Chondrocyte (in vitro differentiated cells): Measurements from ENCODE around the gene RNF213. TPM values are rescaled to one million over a fixed set of nuclear protein-coding genes. Genes with fewer than 3 reads are reported as not detected.

Experiments used
- DNase-seq: peaks from one replicate; pipeline ENCODE4 v3.0.0; 2021; ENCODE audit warnings: mixed read lengths, low spot score
- H3K27ac Mint-ChIP-seq: one replicate; pipeline ENCODE4 v1.8.0; 2021; ENCODE audit warnings: mild to moderate bottlenecking, moderate library complexity, mixed read lengths; ENCODE audit not compliant: unreplicated experiment
- H3K27me3 Mint-ChIP-seq: 2 replicates; pipeline ENCODE4 v1.8.0; 2021; ENCODE audit warnings: low read depth, mixed read lengths
- H3K36me3 Mint-ChIP-seq: 2 replicates; pipeline ENCODE4 v1.8.0; 2021; ENCODE audit warnings: low read depth, mixed read lengths
- H3K4me1 Mint-ChIP-seq: 2 replicates; pipeline ENCODE4 v1.8.0; 2021; ENCODE audit warnings: low read depth, mild to moderate bottlenecking, mixed read lengths
- H3K4me3 Mint-ChIP-seq: one replicate; pipeline ENCODE4 v1.8.0; 2021; ENCODE audit warnings: mild to moderate bottlenecking, moderate library complexity, mixed read lengths; ENCODE audit not compliant: unreplicated experiment
- H3K9me3 Mint-ChIP-seq: 2 replicates; pipeline ENCODE4 v1.8.0; 2021; ENCODE audit warnings: low read depth, mixed read lengths
- CTCF ChIP-seq: fragments of 200-600 bp; sonication (generic); IDR thresholded peaks from 2 replicates; pipeline ENCODE4 v1.5.0; 2021; ENCODE audit warnings: antibody characterized with exemption, mild to moderate bottlenecking, moderate library complexity
- total RNA-seq: library from RNA; stranded (reverse); gene quantifications from 3 replicates; pipeline ENCODE4 v1.2.1, GENCODE V29; 2021

Gene RNF213
- total RNA-seq, 1 donor from 2014 or later: 73.2 TPM

DNA sequence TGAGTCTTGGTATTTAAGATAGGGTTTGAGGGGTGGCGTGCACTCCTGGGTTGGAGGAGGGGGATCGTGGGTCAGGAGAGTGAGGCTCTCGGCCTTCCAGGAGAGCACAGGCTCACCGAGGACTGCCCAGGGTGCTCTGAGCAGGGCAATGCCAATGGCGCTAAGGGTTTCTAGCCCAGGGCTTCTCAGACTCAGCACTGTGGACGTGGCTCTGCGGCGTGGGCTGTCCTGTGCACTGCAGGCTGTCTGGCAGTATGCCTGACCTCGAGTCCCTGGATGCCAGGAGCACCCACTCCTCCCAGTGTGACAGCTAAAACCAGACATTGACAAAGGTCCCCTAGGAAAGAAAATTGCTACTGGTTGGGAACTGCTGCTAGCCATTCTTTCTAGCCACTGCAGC lies 117.1 kb downstream of the RNF213 start:
- TF ChIP-seq CTCF: no peak
- Mint-ChIP-seq H3K36me3 (peaks cover 67% of the 10 kb centered on the region), H3K27me3 (no peaks in the 10 kb centered on the region), H3K9me3 (no peaks in the 10 kb centered on the region), H3K27ac (no peak overlapping the region), H3K4me3 (no peak overlapping the region), H3K4me1 (no peaks in the 10 kb centered on the region)
- DNase-seq: peak; percentile 64

- Mint-ChIP-seq H3K36me3 (peaks cover 72% of the 10 kb centered on the region), H3K4me3 (no peak overlapping the region), H3K9me3 (no peaks in the 10 kb centered on the region), H3K27me3 (no peaks in the 10 kb centered on the region), H3K4me1 (no peaks in the 10 kb centered on the region), H3K27ac (no peak overlapping the region)
- no peak for TF ChIP-seq CTCF
- no peak for DNase-seq
Measured at GRCh38 chr17:80379348-80379747, 118.7 kb downstream of the RNF213 start.

DNA sequence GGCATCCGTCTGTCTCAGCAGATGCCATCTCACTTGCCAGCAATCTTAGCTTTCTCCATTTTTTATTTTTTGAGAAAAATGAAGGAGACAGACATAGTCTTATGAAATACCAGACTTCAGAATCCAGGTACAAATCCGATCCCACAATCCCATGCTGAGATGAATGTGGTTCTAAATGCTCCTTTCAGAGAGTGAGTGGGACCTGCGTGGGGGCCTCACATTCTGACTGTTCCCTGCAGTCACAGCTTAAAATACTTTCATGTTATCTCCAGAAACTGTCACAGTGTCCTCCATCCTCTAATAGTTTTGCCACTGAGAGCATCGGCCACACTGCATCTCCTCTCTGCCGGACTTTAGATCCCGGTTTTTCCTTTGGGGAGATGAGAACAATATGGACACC lies 119.4 kb downstream of the RNF213 start:
- DNase-seq: no peak
- Mint-ChIP-seq H3K27me3 (no peaks in the 10 kb centered on the region), H3K4me1 (no peaks in the 10 kb centered on the region), H3K36me3 (peaks cover 71% of the 10 kb centered on the region), H3K9me3 (no peaks in the 10 kb centered on the region), H3K4me3 (no peak overlapping the region), H3K27ac (no peak overlapping the region)
- no peak for TF ChIP-seq CTCF

- TF ChIP-seq CTCF: no peak
- no peak for DNase-seq
- Mint-ChIP-seq H3K27ac (no peak overlapping the region), H3K36me3 (peaks cover 75% of the 10 kb centered on the region), H3K4me3 (no peak overlapping the region), H3K4me1 (no peaks in the 10 kb centered on the region), H3K9me3 (no peaks in the 10 kb centered on the region), H3K27me3 (no peaks in the 10 kb centered on the region)
Measured at GRCh38 chr17:80380555-80381002, 119.9 kb downstream of the RNF213 start.

- H3K36me3 Mint-ChIP-seq: peaks cover 75% of the 10 kb centered on the region
- no peaks in the 10 kb centered on the region for H3K27me3 Mint-ChIP-seq
- no peak overlapping the region for H3K27ac Mint-ChIP-seq
- H3K4me1 Mint-ChIP-seq: no peaks in the 10 kb centered on the region
- H3K4me3 Mint-ChIP-seq: no peak overlapping the region
- no peak for DNase-seq
- no peak for TF ChIP-seq CTCF
- H3K9me3 Mint-ChIP-seq: no peaks in the 10 kb centered on the region
Measured at GRCh38 chr17:80381416-80381923, 120.8 kb downstream of the RNF213 start.
